ENCODE measurements around the gene DFFB.
A peak's percentile ranks its signal among the peaks of the same experiment; 100 is the strongest.

The DFFB gene

DNA sequence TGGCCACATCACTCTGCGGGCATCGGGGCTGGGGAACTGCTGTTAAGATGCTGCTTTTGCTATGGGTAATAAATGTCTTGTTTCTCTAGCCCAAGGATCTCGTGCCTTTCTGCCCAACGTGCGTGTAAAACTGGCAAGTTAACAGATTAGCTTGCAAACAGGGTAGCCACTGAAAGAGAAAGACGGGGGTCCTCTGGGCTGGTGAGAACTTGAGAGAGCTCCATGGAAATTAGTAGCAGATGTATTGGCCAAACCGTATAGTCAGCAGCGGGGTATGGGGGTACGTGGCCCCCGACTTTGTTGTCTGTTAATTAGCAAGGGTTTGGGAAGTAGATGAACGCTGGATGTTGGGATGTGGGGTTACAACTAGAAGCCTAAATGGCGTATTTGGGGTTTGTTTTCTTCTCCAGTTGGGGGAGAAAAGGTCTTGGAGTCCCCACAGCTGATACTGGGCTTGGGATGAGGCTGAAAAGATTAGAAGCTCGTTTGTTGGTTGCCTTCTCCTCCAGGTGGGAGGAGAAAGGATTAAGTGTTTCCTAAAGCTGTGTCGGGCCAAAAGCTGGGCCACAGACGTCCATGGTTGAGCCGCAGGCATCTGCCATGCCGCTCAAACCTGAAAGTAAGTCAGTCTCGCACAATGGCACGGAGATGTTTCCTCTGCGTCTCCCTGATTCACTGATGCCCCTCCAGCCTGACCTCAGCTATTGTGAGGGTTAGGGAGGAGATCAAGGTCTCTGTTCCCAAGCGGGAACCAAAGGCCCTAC lies 75.1 kb downstream of the DFFB start:
- intact Hi-C loops (cut with DNase I): no loop called here

More for the DNA sequence above, 75.1 kb downstream of the DFFB start:
- peak in 1 of 42 donors; percentile 28 for DNase-seq
